ENCODE data around the gene HSPB7.
A peak's percentile ranks its signal among the peaks of the same experiment; 100 is the strongest.
"Not testable (repeated sequence)": the region's sequence is repeated elsewhere in the genome, so short reads cannot be mapped to it uniquely, and the experiment has no call there.

Gene HSPB7

DNA sequence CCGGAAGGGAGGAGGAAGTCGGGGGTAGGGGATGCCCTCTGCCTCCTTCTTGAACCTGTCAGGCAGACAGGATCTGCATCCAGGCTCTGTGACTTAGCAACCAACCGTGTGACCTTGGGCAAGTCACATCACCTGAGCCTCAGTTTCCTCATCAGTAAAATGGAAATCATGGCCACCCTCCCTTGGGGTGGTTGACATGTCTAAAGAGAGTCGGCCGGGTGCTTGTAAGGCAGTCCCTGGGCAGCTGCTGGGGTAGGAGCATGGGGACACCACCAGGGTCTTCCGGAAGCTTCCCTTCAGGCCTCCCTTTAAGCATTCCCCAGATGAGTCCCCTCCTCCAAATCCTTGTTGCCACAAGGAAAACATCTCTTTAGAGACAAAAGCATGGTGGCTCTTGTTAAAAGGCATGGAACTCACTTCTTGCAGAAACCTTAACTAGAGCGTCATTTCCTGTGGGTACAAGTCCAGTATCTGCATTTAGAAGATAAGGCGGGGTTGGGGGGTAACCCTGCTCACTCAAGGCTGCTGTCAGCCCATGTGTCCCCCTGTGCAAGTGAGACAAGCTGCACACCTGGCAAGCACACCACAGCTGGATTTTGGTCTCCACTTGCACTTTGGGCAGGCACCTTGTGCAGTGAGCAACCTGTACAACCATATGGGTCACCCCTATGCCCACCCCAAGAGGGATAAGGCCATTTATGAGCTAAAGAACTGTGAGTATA is 36.1 kb upstream of the HSPB7 start:
- TF ChIP-seq EZH2phosphoT487 (IDR thresholded peaks at IDR 0.05; ENCODE audit: borderline replicate concordance) (no peak), CTCF (conservative IDR thresholded peaks at IDR 0.05; ENCODE audit: low read length) (no peak)
- Histone ChIP-seq H3K9me3 (ENCODE audit: insufficient read depth, low read depth, low read length) (no peaks in the 10 kb centered on the region), H3K4me2 (ENCODE audit: low read depth, low read length, poor library complexity, severe bottlenecking) (peak overlapping the region; percentile 3)

DNA sequence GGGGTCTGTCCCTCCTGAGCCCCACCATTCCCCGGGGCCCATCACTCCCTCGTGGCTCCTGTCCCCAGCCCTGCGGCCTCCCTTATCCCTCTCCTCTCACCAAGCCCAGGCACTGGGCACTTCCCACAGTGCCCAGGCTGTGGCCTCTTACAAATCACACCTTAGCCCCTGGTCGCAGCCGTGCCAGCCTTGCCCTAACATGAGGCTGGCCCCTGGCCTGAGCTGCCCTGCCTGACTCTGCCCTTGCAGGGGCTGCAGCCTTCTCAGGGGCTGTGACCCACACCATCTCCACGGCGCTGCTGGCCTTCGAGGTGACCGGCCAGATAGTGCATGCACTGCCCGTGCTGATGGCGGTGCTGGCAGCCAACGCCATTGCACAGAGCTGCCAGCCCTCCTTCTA is 34.1 kb upstream of the HSPB7 start:
- H3K4me2 ChIP-seq (ENCODE audit: low read depth, low read length, poor library complexity, severe bottlenecking); H2AFZ ChIP-seq (ENCODE audit: low read length); H3K9me3 ChIP-seq (ENCODE audit: insufficient read depth, low read depth, low read length); H3K4me3 ChIP-seq (ENCODE audit: low read length, poor library complexity, severe bottlenecking); H3F3A ChIP-seq (ENCODE audit: low read depth); H3K36me3 ChIP-seq (ENCODE audit: insufficient read depth, low read length); H3K79me2 ChIP-seq (ENCODE audit: insufficient read depth, low read length); H4K20me1 ChIP-seq (ENCODE audit: insufficient read depth, low read length, poor library complexity, severe bottlenecking); H3K27me3 ChIP-seq (ENCODE audit: insufficient read depth, low read length, poor library complexity, severe bottlenecking); H3K9me2 ChIP-seq (replicated peaks; ENCODE audit: low read depth, low read length); H3K9ac ChIP-seq (ENCODE audit: low read depth, low read length, poor library complexity, severe bottlenecking): not testable (repeated sequence)
- peaks cover 15% of the 10 kb centered on the region for H3K4me1 ChIP-seq (ENCODE audit: insufficient read depth, low read length, poor library complexity, severe bottlenecking)

More for the DNA sequence above, 36.1 kb upstream of the HSPB7 start:
- no peaks in the 10 kb centered on the region for H3K36me3 ChIP-seq (ENCODE audit: insufficient read depth, low read length)
- H3K4me1 ChIP-seq (ENCODE audit: insufficient read depth, low read length, poor library complexity, severe bottlenecking), result peaks cover 15% of the 10 kb centered on the region
- H3F3A ChIP-seq (ENCODE audit: low read depth), result no peaks in the 10 kb centered on the region
- no peak overlapping the region for H2AFZ ChIP-seq (ENCODE audit: low read length)
- no peaks in the 10 kb centered on the region for H3K79me2 ChIP-seq (ENCODE audit: insufficient read depth, low read length)
- no peak overlapping the region for H3K4me3 ChIP-seq (ENCODE audit: low read length, poor library complexity, severe bottlenecking)
- H3K9ac ChIP-seq (ENCODE audit: low read depth, low read length, poor library complexity, severe bottlenecking), result no peak overlapping the region
- H4K20me1 ChIP-seq (ENCODE audit: insufficient read depth, low read length, poor library complexity, severe bottlenecking), result no peaks in the 10 kb centered on the region
- H3K27me3 ChIP-seq (ENCODE audit: insufficient read depth, low read length, poor library complexity, severe bottlenecking), result no peaks in the 10 kb centered on the region
- no peaks in the 10 kb centered on the region for H3K9me2 ChIP-seq (replicated peaks; ENCODE audit: low read depth, low read length)

GRCh38 chr1:16051039-16051438 is 33.2 kb upstream of the HSPB7 start:
- no peak overlapping the region for H3K4me2 ChIP-seq (ENCODE audit: low read depth, low read length, poor library complexity, severe bottlenecking)

More at GRCh38 chr1:16051039-16051438, 33.2 kb upstream of the HSPB7 start:
- H3K4me3 ChIP-seq (ENCODE audit: low read length, poor library complexity, severe bottlenecking), result no peak overlapping the region
- H3K79me2 ChIP-seq (ENCODE audit: insufficient read depth, low read length), result no peaks in the 10 kb centered on the region
- H2AFZ ChIP-seq (ENCODE audit: low read length), result no peak overlapping the region
- H3K9me3 ChIP-seq (ENCODE audit: insufficient read depth, low read depth, low read length), result no peaks in the 10 kb centered on the region
- H3K9me2 ChIP-seq (replicated peaks; ENCODE audit: low read depth, low read length), result no peaks in the 10 kb centered on the region
- TF ChIP-seq EZH2phosphoT487 (IDR thresholded peaks at IDR 0.05; ENCODE audit: borderline replicate concordance), result no peak
- TF ChIP-seq CTCF (conservative IDR thresholded peaks at IDR 0.05; ENCODE audit: low read length), result no peak
- H3K9ac ChIP-seq (ENCODE audit: low read depth, low read length, poor library complexity, severe bottlenecking), result no peak overlapping the region
- H3K27me3 ChIP-seq (ENCODE audit: insufficient read depth, low read length, poor library complexity, severe bottlenecking), result no peaks in the 10 kb centered on the region
- no peaks in the 10 kb centered on the region for H3K36me3 ChIP-seq (ENCODE audit: insufficient read depth, low read length)
- H3F3A ChIP-seq (ENCODE audit: low read depth), result no peaks in the 10 kb centered on the region
- H4K20me1 ChIP-seq (ENCODE audit: insufficient read depth, low read length, poor library complexity, severe bottlenecking), result no peaks in the 10 kb centered on the region
- peaks cover 15% of the 10 kb centered on the region for H3K4me1 ChIP-seq (ENCODE audit: insufficient read depth, low read length, poor library complexity, severe bottlenecking)

Measured in Loucy (cell line).